Activated CD4-positive, alpha-beta T cell treated with anti-CD3 and anti-CD28 coated beads, Interleukin-2, amount 10 ng/mL, durations not matched to agents 24 days and 14 days (primary cell): ENCODE data around the gene ZNF22. TPM values are rescaled to one million over a fixed set of nuclear protein-coding genes. Genes with fewer than 3 reads are reported as not detected.

Source experiments
- DNase-seq: peaks from one replicate; pipeline ENCODE4 v3.0.0; 2022
- H3K27ac Mint-ChIP-seq: one replicate; pipeline ENCODE4 v1.8.0; 2022; ENCODE audit warnings: mild to moderate bottlenecking, mixed read lengths
- H3K27me3 Mint-ChIP-seq: one replicate; pipeline ENCODE4 v1.8.0; 2022; ENCODE audit warnings: mixed read lengths
- H3K36me3 Mint-ChIP-seq: one replicate; pipeline ENCODE4 v1.8.0; 2022; ENCODE audit warnings: low read depth, mild to moderate bottlenecking, mixed read lengths
- H3K4me1 Mint-ChIP-seq: one replicate; pipeline ENCODE4 v1.8.0; 2021; ENCODE audit warnings: mixed read lengths
- H3K4me3 Mint-ChIP-seq: one replicate; pipeline ENCODE4 v1.8.0; 2022; ENCODE audit warnings: mild to moderate bottlenecking, moderate library complexity, mixed read lengths
- H3K9me3 Mint-ChIP-seq: one replicate; pipeline ENCODE4 v1.8.0; 2021; ENCODE audit warnings: mixed read lengths
- intact Hi-C: fragments of 100-400 bp; cut with micrococcal nuclease; formaldehyde crosslinking; loops from one replicate; pipeline ENCODE4 v1.15.1; 2023
- total RNA-seq: library from RNA; stranded (reverse); gene quantifications from 2 replicates; pipeline ENCODE4 v1.2.3, GENCODE V29; 2022

The ZNF22 gene
- total RNA-seq, 1 donor from 2014 or later: 26.0 TPM

GRCh38 chr10:44968500-44969400, 32.0 kb upstream of the ZNF22 start:
- intact Hi-C loops: no loop called here
- peak overlapping the region; percentile 56 for H3K4me3 Mint-ChIP-seq
- H3K27me3 Mint-ChIP-seq: no peaks in the 10 kb centered on the region
- peaks cover 36% of the 10 kb centered on the region for H3K4me1 Mint-ChIP-seq
- no peak for DNase-seq
- peak overlapping the region; percentile 45 for H3K27ac Mint-ChIP-seq
- H3K36me3 Mint-ChIP-seq: no peaks in the 10 kb centered on the region
- no peaks in the 10 kb centered on the region for H3K9me3 Mint-ChIP-seq

- H3K4me1 Mint-ChIP-seq: peaks cover 38% of the 10 kb centered on the region
- no peak for DNase-seq
- no peaks in the 10 kb centered on the region for H3K9me3 Mint-ChIP-seq
- H3K27ac Mint-ChIP-seq: no peak overlapping the region
- H3K4me3 Mint-ChIP-seq: no peak overlapping the region
- no peaks in the 10 kb centered on the region for H3K36me3 Mint-ChIP-seq
- no peaks in the 10 kb centered on the region for H3K27me3 Mint-ChIP-seq
- intact Hi-C loops: no loop called here
Observed at GRCh38 chr10:44969854-44970253, 30.9 kb upstream of the ZNF22 start.

- intact Hi-C loops: no loop called here
- Mint-ChIP-seq H3K36me3 (no peaks in the 10 kb centered on the region), H3K27ac (no peak overlapping the region)
Observed at GRCh38 chr10:44970812-44971395, 29.8 kb upstream of the ZNF22 start.

DNA sequence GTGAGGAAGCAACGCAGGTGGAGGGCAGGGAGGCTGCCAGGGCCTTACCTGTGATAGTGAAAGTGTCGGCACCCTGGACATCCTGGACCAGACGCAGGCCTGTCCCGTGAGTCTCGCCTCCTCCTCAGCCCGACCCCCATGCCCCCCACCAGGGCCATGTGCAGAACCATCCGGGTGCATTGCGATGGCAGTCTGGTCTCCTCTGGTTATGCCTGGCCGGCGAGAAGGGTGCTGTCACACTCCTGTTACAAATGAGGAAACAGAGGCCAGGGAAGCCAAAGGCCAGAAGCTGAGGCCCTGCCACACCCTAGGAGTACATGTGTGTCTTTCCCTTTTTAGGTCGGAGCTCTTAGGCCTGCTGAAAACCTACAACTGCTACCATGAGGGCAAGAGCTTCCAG, 29.3 kb upstream of the ZNF22 start:
- H3K4me3 Mint-ChIP-seq: no peak overlapping the region
- H3K27ac Mint-ChIP-seq: no peak overlapping the region
- no peaks in the 10 kb centered on the region for H3K36me3 Mint-ChIP-seq
- no peaks in the 10 kb centered on the region for H3K9me3 Mint-ChIP-seq
- H3K27me3 Mint-ChIP-seq: no peaks in the 10 kb centered on the region
- H3K4me1 Mint-ChIP-seq: peaks cover 31% of the 10 kb centered on the region
- intact Hi-C loops: no loop called here
- DNase-seq: no peak

More at GRCh38 chr10:44970812-44971395, 29.8 kb upstream of the ZNF22 start:
- Mint-ChIP-seq H3K4me1 (peaks cover 35% of the 10 kb centered on the region), H3K4me3 (no peak overlapping the region), H3K27me3 (no peaks in the 10 kb centered on the region), H3K9me3 (no peaks in the 10 kb centered on the region)
- no peak for DNase-seq

GRCh38 chr10:44971935-44972757, 28.6 kb upstream of the ZNF22 start:
- intact Hi-C loops: no loop called here
- Mint-ChIP-seq H3K9me3 (no peaks in the 10 kb centered on the region), H3K36me3 (no peaks in the 10 kb centered on the region), H3K4me3 (no peak overlapping the region), H3K27me3 (no peaks in the 10 kb centered on the region), H3K27ac (peak overlapping the region; percentile 51), H3K4me1 (peaks cover 35% of the 10 kb centered on the region)
- DNase-seq: no peak

- Mint-ChIP-seq H3K4me3 (no peak overlapping the region), H3K36me3 (no peaks in the 10 kb centered on the region), H3K27ac (no peak overlapping the region), H3K4me1 (peaks cover 29% of the 10 kb centered on the region), H3K27me3 (no peaks in the 10 kb centered on the region), H3K9me3 (no peaks in the 10 kb centered on the region)
- no peak for DNase-seq
- intact Hi-C loops: no loop called here
Observed at GRCh38 chr10:44972874-44973306, 27.8 kb upstream of the ZNF22 start.

- Mint-ChIP-seq H3K36me3 (no peaks in the 10 kb centered on the region), H3K4me1 (peaks cover 24% of the 10 kb centered on the region), H3K27ac (no peak overlapping the region), H3K9me3 (no peaks in the 10 kb centered on the region), H3K4me3 (no peak overlapping the region), H3K27me3 (no peaks in the 10 kb centered on the region)
- intact Hi-C loops: loop anchor here (2.0 kb wide), 1 partner anchor 27 kb away; the partner anchor contains the start of gene ZNF22
- peak; percentile 69 for DNase-seq
Observed at GRCh38 chr10:44973323-44974081, 27.2 kb upstream of the ZNF22 start.

- Mint-ChIP-seq H3K27me3 (no peaks in the 10 kb centered on the region), H3K4me3 (peak overlapping the region; percentile 77), H3K27ac (peak overlapping the region; percentile 80), H3K9me3 (no peaks in the 10 kb centered on the region), H3K36me3 (no peaks in the 10 kb centered on the region), H3K4me1 (peaks cover 23% of the 10 kb centered on the region)
- DNase-seq: no peak
- intact Hi-C loops: loop anchor here (2.0 kb wide), 1 partner anchor 27 kb away; the partner anchor contains the start of gene ZNF22
Observed at GRCh38 chr10:44974082-44974627, 26.6 kb upstream of the ZNF22 start.

DNA sequence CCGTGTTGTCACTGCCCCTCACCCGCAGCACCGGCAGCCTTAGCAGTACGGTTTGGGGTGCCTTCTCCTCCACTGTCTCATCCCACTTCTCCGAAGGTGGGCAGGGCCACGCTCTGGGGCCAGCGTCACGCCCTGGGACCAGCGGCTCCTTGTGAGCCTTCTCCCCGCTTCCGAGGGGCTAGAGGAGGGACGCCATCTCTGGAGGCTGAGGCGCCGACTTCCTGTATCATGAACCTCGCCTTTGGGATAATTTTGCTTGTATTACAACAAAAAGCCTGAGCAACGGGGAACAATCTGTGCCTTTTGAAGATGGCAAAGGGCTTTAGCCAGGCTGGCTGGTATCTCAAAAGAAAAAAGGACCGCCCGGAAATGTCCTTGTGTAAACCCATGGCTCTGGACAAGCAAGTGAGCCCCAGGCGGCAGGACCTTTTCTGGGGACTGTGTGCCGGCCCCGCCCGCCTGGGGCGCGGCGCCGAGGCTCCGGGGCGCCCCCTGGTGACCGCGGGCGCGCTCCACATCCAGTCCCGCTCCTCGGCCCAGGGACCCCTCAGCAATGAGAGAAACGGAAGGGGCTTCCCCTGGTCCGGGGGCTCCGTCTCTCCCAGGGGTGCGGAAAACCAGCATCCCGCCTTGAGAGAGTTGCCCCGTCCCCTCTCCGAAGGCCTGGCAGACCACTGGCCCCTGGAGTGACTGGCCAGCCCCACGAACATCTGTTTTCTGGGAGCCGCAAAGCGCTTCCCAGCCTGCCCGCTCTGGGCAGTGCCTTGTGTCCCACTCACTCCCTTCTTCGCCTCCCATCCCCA, 25.9 kb upstream of the ZNF22 start:
- intact Hi-C loops: loop anchor here (1.0 to 2.0 kb wide), 3 partner anchors 16 to 43 kb away; partner anchors contain the start of genes RASSF4 and ZNF22
- Mint-ChIP-seq H3K9me3 (no peaks in the 10 kb centered on the region), H3K4me1 (peaks cover 22% of the 10 kb centered on the region), H3K27ac (peak overlapping the region; percentile 80), H3K27me3 (no peaks in the 10 kb centered on the region), H3K36me3 (no peaks in the 10 kb centered on the region), H3K4me3 (peak overlapping the region; percentile 77)
- DNase-seq: peak; percentile 93

GRCh38 chr10:44975431-44976331, 25.0 kb upstream of the ZNF22 start:
- DNase-seq: no peak
- Mint-ChIP-seq H3K4me1 (peaks cover 25% of the 10 kb centered on the region), H3K27me3 (no peaks in the 10 kb centered on the region), H3K9me3 (no peaks in the 10 kb centered on the region), H3K4me3 (peak overlapping the region; percentile 36), H3K36me3 (no peaks in the 10 kb centered on the region), H3K27ac (peak overlapping the region; percentile 41)
- intact Hi-C loops: loop anchor here (1.0 to 2.0 kb wide), 3 partner anchors 16 to 43 kb away; partner anchors contain the start of genes RASSF4 and ZNF22

GRCh38 chr10:44976352-44977198, 24.1 kb upstream of the ZNF22 start:
- Mint-ChIP-seq H3K4me1 (peaks cover 31% of the 10 kb centered on the region), H3K27ac (no peak overlapping the region), H3K27me3 (no peaks in the 10 kb centered on the region), H3K4me3 (peak overlapping the region; percentile 60), H3K36me3 (no peaks in the 10 kb centered on the region), H3K9me3 (no peaks in the 10 kb centered on the region)
- DNase-seq: no peak
- intact Hi-C loops: no loop called here
